Neural progenitor cell (in vitro differentiated cells): ENCODE data around the gene CARNS1. TPM values are rescaled to one million over a fixed set of nuclear protein-coding genes. Genes with fewer than 3 reads are reported as not detected.

Source experiments
- DNase-seq: peaks from one replicate; pipeline ENCODE4 v3.0.0-alpha.2; 2016; ENCODE audit warnings: low spot score
- H2AFZ ChIP-seq: fragments of 200-600 bp; sonication (generic); replicated peaks from 2 replicates; pipeline ENCODE4 v1.6.1; 2016; ENCODE audit warnings: antibody characterized with exemption
- H3F3A ChIP-seq: fragments of 200-600 bp; sonication (generic); 2 replicates; pipeline ENCODE4 v1.6.1; 2016; ENCODE audit warnings: antibody characterized with exemption, low read depth
- H3K27ac ChIP-seq: fragments of 200-600 bp; sonication (generic); 2 replicates; pipeline ENCODE4 v1.5.1; 2016; ENCODE audit warnings: mild to moderate bottlenecking
- H3K27me3 ChIP-seq: fragments of 200-600 bp; sonication (generic); 2 replicates; pipeline ENCODE4 v1.6.1; 2016; ENCODE audit warnings: mild to moderate bottlenecking, moderate library complexity
- H3K36me3 ChIP-seq: fragments of 200-600 bp; sonication (generic); 2 replicates; pipeline ENCODE4 v1.5.1; 2016
- H3K4me1 ChIP-seq: fragments of 200-600 bp; sonication (generic); 2 replicates; pipeline ENCODE4 v1.6.1; 2016; ENCODE audit warnings: mixed run types
- H3K4me2 ChIP-seq: fragments of 200-600 bp; sonication (generic); 2 replicates; pipeline ENCODE4 v1.6.1; 2016
- H3K4me3 ChIP-seq: fragments of 200-600 bp; sonication (generic); 2 replicates; pipeline ENCODE4 v1.5.1; 2016
- H3K79me2 ChIP-seq: fragments of 200-600 bp; sonication (generic); 2 replicates; pipeline ENCODE4 v1.6.1; 2016; ENCODE audit warnings: low read depth
- H3K9ac ChIP-seq: fragments of 200-600 bp; sonication (generic); 2 replicates; pipeline ENCODE4 v1.6.1; 2016
- H3K9me3 ChIP-seq: fragments of 200-600 bp; sonication (generic); 2 replicates; pipeline ENCODE4 v1.5.1; 2016; ENCODE audit warnings: low read depth
- H4K20me1 ChIP-seq: fragments of 200-600 bp; sonication (generic); 2 replicates; pipeline ENCODE4 v1.6.1; 2016; ENCODE audit warnings: low read depth
- H3K27ac Mint-ChIP-seq: 3 replicates; pipeline ENCODE4 v1.8.0; 2021; ENCODE audit warnings: mixed read lengths
- H3K27me3 Mint-ChIP-seq: 2 replicates; pipeline ENCODE4 v1.8.0; 2022; ENCODE audit warnings: low read depth, mild to moderate bottlenecking, inconsistent platforms, moderate library complexity, mixed read lengths; ENCODE audit not compliant: insufficient read depth
- H3K36me3 Mint-ChIP-seq: 3 replicates; pipeline ENCODE4 v1.8.0; 2021; ENCODE audit warnings: mixed read lengths
- H3K4me1 Mint-ChIP-seq: 3 replicates; pipeline ENCODE4 v1.8.0; 2021; ENCODE audit warnings: mixed read lengths
- H3K4me3 Mint-ChIP-seq: 3 replicates; pipeline ENCODE4 v1.8.0; 2021; ENCODE audit warnings: mild to moderate bottlenecking, moderate library complexity, mixed read lengths
- H3K9me3 Mint-ChIP-seq: 3 replicates; pipeline ENCODE4 v1.8.0; 2020; ENCODE audit warnings: mixed read lengths
- CTCF ChIP-seq: fragments of 200-600 bp; sonication (generic); IDR thresholded peaks from 2 replicates; pipeline ENCODE4 v1.5.1; 2017; ENCODE audit warnings: antibody characterized with exemption, mild to moderate bottlenecking
- EZH2 ChIP-seq: fragments of 200-600 bp; sonication (generic); IDR thresholded peaks from 2 replicates; pipeline ENCODE4 v1.6.1; 2017; ENCODE audit warnings: antibody characterized with exemption, mild to moderate bottlenecking, moderate library complexity
- EZH2phosphoT487 ChIP-seq: fragments of 200-600 bp; sonication (generic); IDR thresholded peaks from 2 replicates; pipeline ENCODE4 v1.6.1; 2017; ENCODE audit warnings: antibody characterized with exemption
- total RNA-seq: library from RNA; depleted of rRNA; stranded (reverse); fragments of >200 nt; gene quantifications from 2 replicates; pipeline ENCODE4 v1.2.3, GENCODE V29; 2015; ENCODE audit warnings: low replicate concordance

CARNS1 gene
- total RNA-seq, 1 donor from 2014 or later = 0.52 TPM

GRCh38 chr11:67413266-67413849 lies 2.1 kb upstream of the CARNS1 start:
- Mint-ChIP-seq H3K4me3 (peak overlapping the region; percentile 2), H3K27me3 (peaks cover 30% of the 10 kb centered on the region), H3K27ac (no peak overlapping the region), H3K9me3 (no peaks in the 10 kb centered on the region), H3K36me3 (no peaks in the 10 kb centered on the region), H3K4me1 (peaks cover 23% of the 10 kb centered on the region)
- Histone ChIP-seq H2AFZ (no peak overlapping the region), H3F3A (peaks cover 22% of the 10 kb centered on the region), H3K9me3 (no peaks in the 10 kb centered on the region), H4K20me1 (no peaks in the 10 kb centered on the region), H3K79me2 (no peaks in the 10 kb centered on the region), H3K9ac (no peak overlapping the region), H3K4me2 (no peak overlapping the region), H3K36me3 (no peaks in the 10 kb centered on the region), H3K4me1 (peaks cover 22% of the 10 kb centered on the region), H3K27me3 (peaks cover 35% of the 10 kb centered on the region), H3K27ac (no peak overlapping the region), H3K4me3 (no peak overlapping the region)
- no peak for DNase-seq
- TF ChIP-seq EZH2 = no peak

- H3F3A ChIP-seq = peaks cover 17% of the 10 kb centered on the region
- peaks cover 26% of the 10 kb centered on the region for H3K27me3 Mint-ChIP-seq
- no peak overlapping the region for H3K27ac ChIP-seq
- peaks cover 22% of the 10 kb centered on the region for H3K4me1 Mint-ChIP-seq
- H3K9me3 ChIP-seq = no peaks in the 10 kb centered on the region
- no peaks in the 10 kb centered on the region for H3K79me2 ChIP-seq
- H3K4me3 ChIP-seq = no peak overlapping the region
- no peaks in the 10 kb centered on the region for H3K36me3 ChIP-seq
- no peak for TF ChIP-seq EZH2
- TF ChIP-seq CTCF = no peak
- no peak for TF ChIP-seq EZH2phosphoT487
- no peaks in the 10 kb centered on the region for H4K20me1 ChIP-seq
- peaks cover 10% of the 10 kb centered on the region for H3K4me1 ChIP-seq
- H3K36me3 Mint-ChIP-seq = no peaks in the 10 kb centered on the region
- H3K9me3 Mint-ChIP-seq = no peaks in the 10 kb centered on the region
- H3K27ac Mint-ChIP-seq = no peak overlapping the region
- H3K27me3 ChIP-seq = peaks cover 56% of the 10 kb centered on the region
- H3K9ac ChIP-seq = no peak overlapping the region
- H3K4me2 ChIP-seq = no peak overlapping the region
- H3K4me3 Mint-ChIP-seq = peak overlapping the region; percentile 64
- DNase-seq = no peak
- no peak overlapping the region for H2AFZ ChIP-seq
Measured at GRCh38 chr11:67416416-67417335, 1.2 kb downstream of the CARNS1 start.

GRCh38 chr11:67417425-67417824 lies 1.9 kb downstream of the CARNS1 start:
- no peak for DNase-seq
- Histone ChIP-seq H3K9ac (no peak overlapping the region), H3K4me2 (no peak overlapping the region), H3K36me3 (no peaks in the 10 kb centered on the region), H3K79me2 (no peaks in the 10 kb centered on the region), H3F3A (peaks cover 17% of the 10 kb centered on the region), H3K9me3 (no peaks in the 10 kb centered on the region), H3K27me3 (peaks cover 56% of the 10 kb centered on the region), H3K4me3 (no peak overlapping the region), H3K4me1 (peaks cover 9% of the 10 kb centered on the region), H2AFZ (no peak overlapping the region), H3K27ac (no peak overlapping the region), H4K20me1 (no peaks in the 10 kb centered on the region)
- Mint-ChIP-seq H3K4me3 (no peak overlapping the region), H3K27ac (no peak overlapping the region), H3K4me1 (peaks cover 22% of the 10 kb centered on the region), H3K36me3 (no peaks in the 10 kb centered on the region), H3K9me3 (no peaks in the 10 kb centered on the region), H3K27me3 (peaks cover 23% of the 10 kb centered on the region)
- TF ChIP-seq EZH2 (no peak), EZH2phosphoT487 (no peak), CTCF (no peak)
